ENCODE results near the gene NANOGP8. TPM values are rescaled to one million over a fixed set of nuclear protein-coding genes. Genes with fewer than 3 reads are reported as not detected.
"Not testable (repeated sequence)": the region's sequence is repeated elsewhere in the genome, so short reads cannot be mapped to it uniquely, and the experiment has no call there.

The NANOGP8 gene, protein sequence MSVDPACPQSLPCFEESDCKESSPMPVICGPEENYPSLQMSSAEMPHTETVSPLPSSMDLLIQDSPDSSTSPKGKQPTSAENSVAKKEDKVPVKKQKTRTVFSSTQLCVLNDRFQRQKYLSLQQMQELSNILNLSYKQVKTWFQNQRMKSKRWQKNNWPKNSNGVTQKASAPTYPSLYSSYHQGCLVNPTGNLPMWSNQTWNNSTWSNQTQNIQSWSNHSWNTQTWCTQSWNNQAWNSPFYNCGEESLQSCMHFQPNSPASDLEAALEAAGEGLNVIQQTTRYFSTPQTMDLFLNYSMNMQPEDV
- total RNA-seq = not detected in 2 replicates

GRCh38 chr15:35085176-35085919, at the start of gene NANOGP8:
TSS of gene NANOGP8 (minus strand) at chr15:35085295. CDS start at chr15:35085110, 185 bp downstream.
- DNase-seq (ENCODE audit: low read depth) = not testable (repeated sequence)

GRCh38 chr15:35134299-35134698, 49.2 kb upstream of the NANOGP8 start:
- DNase-seq (ENCODE audit: low read depth) = no peak

DNA sequence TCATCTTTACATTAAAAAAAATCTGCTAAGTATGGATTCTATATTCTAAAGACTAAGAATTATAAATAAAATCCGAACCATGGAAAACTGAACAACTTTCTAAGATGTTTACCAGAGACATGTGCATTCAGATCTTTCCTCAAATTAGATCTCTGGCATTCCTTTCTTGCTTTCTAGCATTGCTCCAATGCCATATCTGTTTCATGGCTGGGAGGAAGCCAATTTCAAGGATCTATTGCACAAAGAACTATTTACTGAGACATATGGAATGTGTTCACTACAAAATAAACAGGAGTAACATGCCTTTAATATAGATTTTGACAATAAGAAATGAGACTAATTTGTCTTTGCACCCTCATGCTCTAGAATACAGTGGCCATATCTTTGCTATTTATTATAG, 45.1 kb upstream of the NANOGP8 start:
- DNase-seq (ENCODE audit: low read depth) = no peak

DNA sequence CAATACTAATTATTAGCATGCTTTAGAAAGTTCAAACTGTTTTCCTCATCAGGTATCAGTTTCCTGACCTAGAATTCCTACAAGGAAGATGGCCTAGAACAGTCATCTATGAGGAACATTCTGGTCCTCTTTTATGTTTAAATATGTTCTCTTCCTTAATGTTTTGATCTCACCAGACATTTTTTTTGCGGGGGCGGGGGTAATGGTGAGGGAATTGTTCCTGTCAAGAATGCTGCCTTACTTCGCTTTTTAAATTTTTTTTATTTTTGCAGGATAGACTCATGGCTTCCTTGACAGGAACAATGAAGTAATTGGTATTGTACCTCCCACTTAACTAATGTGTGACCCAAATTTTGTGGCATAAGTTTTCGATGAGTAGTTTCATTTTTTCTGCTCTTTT, 44.3 kb upstream of the NANOGP8 start:
- no peak for DNase-seq (ENCODE audit: low read depth)

- no peak for DNase-seq (ENCODE audit: low read depth)
These were observed 42.6 kb upstream of the NANOGP8 start for GRCh38 chr15:35127717-35128116.

- no peak for DNase-seq (ENCODE audit: low read depth)
These were observed 41.1 kb upstream of the NANOGP8 start for GRCh38 chr15:35126236-35126635.

GRCh38 chr15:35123743-35124142, 38.6 kb upstream of the NANOGP8 start:
- DNase-seq (ENCODE audit: low read depth) = no peak

DNA sequence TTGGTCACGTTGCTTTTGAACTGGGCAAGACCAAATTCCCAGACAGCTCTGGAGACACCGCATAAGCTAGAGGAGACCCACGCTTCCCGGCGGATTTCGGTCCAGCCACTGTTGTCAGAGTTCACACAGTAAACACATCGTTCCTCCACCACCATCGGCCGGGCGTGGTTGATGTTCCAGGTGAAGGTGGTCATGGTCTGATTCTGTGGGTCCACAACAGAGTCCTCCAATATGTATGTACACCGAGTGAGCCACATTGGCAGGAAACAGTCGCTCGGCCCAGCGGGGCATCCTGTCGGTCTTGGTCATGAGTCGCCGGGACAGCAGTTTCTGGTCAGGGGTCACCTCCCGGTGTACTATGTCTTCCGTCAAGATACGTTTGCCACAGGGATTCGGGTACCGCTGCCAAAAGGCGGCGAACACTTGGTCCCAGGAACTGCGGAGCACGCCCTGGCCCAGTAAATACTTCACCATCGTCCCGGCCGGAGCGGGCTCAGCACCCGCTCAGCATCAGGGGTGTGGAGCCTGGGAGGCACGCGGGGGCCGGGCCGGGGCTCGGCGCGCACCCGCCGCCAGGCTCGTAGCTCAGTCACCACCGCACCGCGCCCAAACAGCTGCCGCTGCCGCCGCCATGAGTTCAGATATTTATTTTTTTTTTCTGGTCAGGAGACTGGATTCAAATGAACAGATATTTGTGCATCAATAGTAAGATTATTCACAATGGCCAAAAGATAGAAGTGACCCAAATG, 36.7 kb upstream of the NANOGP8 start:
- no peak for DNase-seq (ENCODE audit: low read depth)

- DNase-seq (ENCODE audit: low read depth) = no peak
These were observed 35.1 kb upstream of the NANOGP8 start for GRCh38 chr15:35120173-35120572.

GRCh38 chr15:35118960-35119359, 33.9 kb upstream of the NANOGP8 start:
- DNase-seq (ENCODE audit: low read depth) = no peak

DNA sequence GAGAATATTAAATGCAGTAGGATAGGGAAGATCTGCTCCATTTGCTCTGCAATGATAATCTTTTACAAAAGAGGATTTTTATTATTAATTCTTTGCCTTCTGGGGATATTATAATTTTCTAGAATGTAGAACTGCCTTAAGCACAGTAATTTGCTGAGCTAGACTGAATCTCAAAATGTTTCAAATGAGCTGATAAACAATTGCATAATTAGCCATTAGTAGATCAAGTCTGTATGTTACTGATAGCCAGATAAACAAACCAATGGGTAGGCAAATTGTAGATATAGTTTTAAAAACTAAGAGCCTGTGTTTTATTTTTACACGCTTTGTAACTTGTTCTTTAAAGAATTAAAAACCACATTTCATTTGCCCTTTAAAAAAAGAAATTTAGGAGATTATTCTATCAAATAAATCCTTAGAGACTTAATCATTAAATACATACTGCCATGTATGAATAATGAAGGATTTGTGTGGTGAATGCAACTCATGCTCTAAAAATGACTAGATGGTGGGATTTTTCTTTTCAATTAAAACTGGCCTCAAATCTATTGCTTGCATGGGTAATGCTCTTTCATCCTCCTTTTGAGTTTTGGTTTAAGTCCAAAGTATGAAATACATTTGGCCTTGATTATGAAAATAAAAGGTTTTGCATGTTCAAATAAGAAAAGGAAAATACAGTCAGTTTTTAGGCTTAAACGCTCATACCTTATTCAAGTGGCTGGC, 32.6 kb upstream of the NANOGP8 start:
- no peak for DNase-seq (ENCODE audit: low read depth)

DNA sequence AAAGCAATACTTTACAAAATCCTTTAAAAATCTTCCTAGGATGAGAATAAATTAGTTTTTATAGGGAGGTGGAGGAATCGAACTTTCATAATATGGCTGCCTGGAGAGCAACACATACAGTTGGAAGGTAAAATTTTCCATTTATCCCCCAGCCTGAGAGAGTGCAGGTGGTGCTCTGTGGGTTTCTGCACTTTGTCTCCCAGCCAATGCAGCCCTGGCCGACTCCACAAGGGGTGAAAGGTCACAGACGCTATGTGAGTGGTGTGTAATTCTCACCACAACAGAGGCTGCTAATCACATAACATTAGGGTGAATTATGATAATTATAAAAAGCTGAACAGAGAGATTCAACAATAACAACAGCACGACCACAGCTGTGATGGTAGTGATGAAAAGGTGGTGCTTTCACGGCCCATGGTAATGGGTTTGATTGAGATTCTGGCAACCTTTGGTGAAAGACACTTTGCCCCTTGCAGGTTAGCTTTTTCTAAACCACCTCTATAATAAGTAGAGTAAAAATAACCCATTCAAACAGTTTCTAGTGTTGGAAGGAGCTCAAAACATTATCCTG, 30.1 kb upstream of the NANOGP8 start:
- peak; percentile 38 for DNase-seq (ENCODE audit: low read depth)

- no peak for DNase-seq (ENCODE audit: low read depth)
These were observed 27.3 kb upstream of the NANOGP8 start for GRCh38 chr15:35112346-35112745.

DNA sequence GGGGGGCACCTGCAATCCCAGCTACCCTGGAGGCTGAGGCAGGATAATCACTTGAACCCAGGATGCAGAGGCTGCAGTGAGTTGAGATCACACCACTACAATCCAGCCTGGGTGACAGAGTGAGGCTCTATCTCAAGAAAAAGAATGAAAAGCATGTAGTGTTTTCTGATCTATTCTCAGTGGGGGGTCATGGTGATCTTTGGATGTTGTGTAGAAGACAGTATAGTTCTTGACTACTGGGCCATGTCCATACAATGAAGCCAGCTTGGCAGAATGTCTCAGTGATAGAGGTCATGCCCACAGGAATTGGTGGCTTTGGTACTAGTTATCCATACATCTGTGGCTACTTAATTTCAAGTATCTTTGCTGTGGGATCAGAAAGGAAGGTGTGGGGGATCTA, 26.8 kb upstream of the NANOGP8 start:
- DNase-seq (ENCODE audit: low read depth) = peak; percentile 60

DNA sequence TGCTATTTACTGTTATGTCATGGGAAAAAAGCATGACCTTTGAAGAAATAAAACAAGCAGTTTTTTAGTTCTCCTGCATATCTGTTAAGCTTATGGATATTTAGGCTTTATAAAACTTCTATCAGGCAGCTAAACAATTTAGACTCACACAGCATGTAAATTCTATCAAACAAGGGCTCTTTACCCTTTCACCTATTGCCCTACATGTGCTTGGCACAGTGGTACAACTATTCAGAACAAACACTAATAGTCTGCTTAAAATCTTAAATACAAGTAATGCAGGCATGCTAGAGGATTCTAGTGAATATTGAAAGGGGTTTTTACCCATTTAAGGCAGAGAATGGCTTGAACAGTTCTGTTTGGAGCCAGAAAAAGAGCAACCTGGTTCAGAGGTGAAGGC, 23.4 kb upstream of the NANOGP8 start:
- no peak for DNase-seq (ENCODE audit: low read depth)

DNA sequence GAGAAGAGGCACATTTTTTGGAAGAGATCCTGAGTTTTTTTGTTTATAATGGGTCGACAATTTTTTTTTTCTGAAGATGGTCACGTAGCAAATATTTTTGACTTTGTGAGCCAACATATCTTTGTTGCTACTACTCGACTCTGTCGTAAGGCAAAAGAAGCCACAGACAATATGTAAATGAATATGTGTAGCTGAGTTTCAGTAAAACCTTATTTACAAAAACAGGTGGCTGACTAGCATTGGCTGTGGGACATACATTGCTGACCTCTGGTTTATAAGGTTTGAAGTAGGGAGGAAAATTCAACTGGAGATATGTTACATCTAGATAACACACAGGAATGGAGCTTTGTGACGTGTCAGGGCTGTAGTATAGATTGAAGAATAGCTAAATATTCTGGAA, 22.5 kb upstream of the NANOGP8 start:
- no peak for DNase-seq (ENCODE audit: low read depth)

DNA sequence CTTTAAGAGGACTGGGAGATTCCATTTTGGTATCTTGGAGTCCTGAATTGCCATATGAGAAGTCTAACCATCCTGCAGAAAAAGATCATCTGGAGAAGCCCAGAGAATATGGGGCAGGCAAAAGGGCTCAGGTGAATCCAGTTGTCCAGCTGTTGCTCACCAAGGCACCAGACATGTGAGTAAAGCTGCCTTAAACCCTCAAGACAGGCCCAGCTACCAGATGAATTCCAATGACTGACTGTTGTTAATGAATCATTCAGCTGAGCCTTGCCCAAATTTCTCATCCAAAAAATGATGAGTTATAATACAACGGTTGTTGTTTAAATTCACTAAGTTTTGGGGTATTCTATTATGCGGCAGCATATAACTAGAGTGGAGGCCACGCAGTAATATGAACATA, 22.0 kb upstream of the NANOGP8 start:
- no peak for DNase-seq (ENCODE audit: low read depth)

DNA sequence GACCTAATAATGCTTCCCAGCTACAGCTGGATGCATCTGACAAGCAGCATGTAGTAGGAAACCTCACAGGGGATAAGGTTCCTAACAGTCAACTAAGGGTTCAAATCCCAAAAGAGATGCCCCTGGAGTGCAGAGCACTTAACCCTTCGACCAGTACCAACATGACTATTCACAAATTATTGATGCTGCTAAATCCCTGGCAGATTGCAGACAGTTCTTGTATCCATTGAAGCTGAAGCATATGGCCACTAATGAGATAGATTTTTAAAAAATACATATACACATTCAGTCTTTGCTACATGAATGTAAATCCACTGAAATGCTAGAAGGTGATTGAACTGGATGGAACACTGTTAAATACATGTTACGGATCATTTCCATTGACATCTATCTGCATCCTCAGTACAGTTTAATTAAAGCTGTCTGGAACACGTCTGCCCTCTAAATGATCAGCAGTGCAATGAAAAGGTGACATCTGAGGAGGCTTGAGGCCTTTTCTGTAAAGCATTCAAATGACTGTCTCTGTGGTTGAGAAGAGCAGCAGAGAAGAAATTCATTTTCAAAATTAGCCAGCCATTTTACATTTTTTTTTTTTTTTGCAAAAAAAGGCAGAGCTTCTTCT, 19.5 kb upstream of the NANOGP8 start:
- no peak for DNase-seq (ENCODE audit: low read depth)

DNA sequence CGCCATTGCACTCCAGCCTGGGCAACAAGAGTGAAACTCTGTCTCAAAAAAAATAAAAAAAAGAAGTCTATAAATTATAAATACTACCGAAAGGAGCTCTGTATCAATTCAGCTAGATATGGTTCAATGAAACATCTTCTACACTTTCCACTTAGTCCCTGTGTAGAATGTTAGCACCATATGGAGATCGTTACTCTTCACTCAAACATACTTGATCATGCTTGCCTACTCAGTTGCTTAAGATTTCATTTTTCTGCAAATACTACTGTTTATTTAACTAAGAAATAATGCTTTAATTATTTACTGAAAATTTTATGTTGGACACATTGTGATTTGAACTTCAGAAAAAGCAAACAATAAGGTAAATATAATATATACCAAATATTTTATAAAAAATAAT, 17.1 kb upstream of the NANOGP8 start:
- no peak for DNase-seq (ENCODE audit: low read depth)

DNA sequence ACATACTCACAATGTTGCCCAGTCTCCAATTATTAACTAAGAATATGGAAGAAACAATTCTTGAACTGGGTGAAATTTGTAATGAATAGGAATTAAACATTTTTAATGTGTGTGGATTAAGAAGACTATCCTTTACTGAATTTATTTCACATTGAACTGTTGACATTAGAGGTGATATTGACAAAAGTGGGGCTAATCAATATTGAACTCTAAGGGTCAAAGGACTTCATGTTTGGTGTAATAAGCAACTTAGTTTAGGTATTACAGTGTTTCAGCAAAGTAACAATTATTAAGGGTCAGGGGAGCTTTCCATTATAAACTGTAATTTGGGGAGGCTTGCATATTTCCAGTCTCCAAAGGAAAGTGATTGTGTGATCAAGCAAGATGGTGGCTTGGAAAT, 16.2 kb upstream of the NANOGP8 start:
- no peak for DNase-seq (ENCODE audit: low read depth)

DNA sequence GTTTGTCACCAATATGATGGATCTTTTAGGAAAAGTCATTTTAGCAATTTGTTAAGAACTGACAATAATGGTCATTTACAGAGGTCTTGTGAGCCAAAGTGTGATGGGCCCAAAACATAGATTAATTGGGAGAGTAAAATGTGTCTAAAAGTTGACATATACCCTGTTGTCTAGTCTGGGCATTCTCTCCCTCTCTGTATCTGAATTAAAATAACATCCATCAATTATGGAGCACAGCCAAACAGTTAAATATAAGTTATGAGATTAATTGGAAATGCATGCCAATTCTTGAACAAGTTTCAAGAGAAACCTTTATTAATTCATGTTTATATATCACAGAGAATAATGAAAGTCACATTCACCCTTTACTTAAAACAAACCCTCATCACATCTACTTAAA, 13.6 kb upstream of the NANOGP8 start:
- DNase-seq (ENCODE audit: low read depth) = no peak

Data from renal cortical epithelial cell (primary cell).